Ovary (tissue), 9 donors: ENCODE measurements around the gene IL21R. TPM values are rescaled to one million over a fixed set of nuclear protein-coding genes. Genes with fewer than 3 reads are reported as not detected.

Experiments used
- DNase-seq, 5 donors: peaks; one replicate each; pipeline ENCODE4 v3.0.0-alpha.2; 2019 to 2020
- H3K27ac ChIP-seq, 2 donors: fragments of 200-600 bp; one replicate each; pipeline versions ENCODE4 v1.5.1 to v1.8.0; 2019 to 2022
- H3K27me3 ChIP-seq: fragments of 200-600 bp; one replicate; pipeline ENCODE4 v1.8.0; 2022
- H3K36me3 ChIP-seq: fragments of 200-600 bp; sonication (generic); one replicate; pipeline ENCODE4 v1.5.1; 2019
- H3K4me1 ChIP-seq: one replicate; pipeline ENCODE4 v1.8.1; 2013; ENCODE audit warnings: mild to moderate bottlenecking, moderate library complexity; ENCODE audit not compliant: insufficient read depth
- H3K4me3 ChIP-seq: fragments of 200-600 bp; sonication (generic); one replicate; pipeline ENCODE4 v1.5.1; 2017
- H3K9me3 ChIP-seq, 2 donors: fragments of 200-600 bp in 1 of 2; sonication (generic) in 1 of 2; one replicate each; pipeline versions ENCODE4 v1.5.1 to v1.8.1; 2013 to 2019; ENCODE audit warnings: mild to moderate bottlenecking in 1 of 2, moderate library complexity in 1 of 2
- CTCF ChIP-seq, 3 donors: fragments of 450-650 bp in 2 of 3; fragments of 200-600 bp in 1 of 3; IDR thresholded peaks; one replicate each; pipeline versions ENCODE4 v1.5.1 to v1.8.0; 2016 to 2022; ENCODE audit warnings: antibody characterized with exemption in 3 of 3, mild to moderate bottlenecking in 1 of 3
- EP300 ChIP-seq: sonication (generic); formaldehyde crosslinking; IDR thresholded peaks from one replicate; pipeline ENCODE4 v1.6.1; 2017; ENCODE audit warnings: antibody characterized with exemption
- POLR2A ChIP-seq: fragments of 450-650 bp; IDR thresholded peaks from one replicate; pipeline ENCODE4 v1.6.1; 2017; ENCODE audit warnings: antibody characterized with exemption, mild to moderate bottlenecking, moderate library complexity
- WGBS, 3 donors: extraction: QIAGEN DNeasy Blood & Tissue Kit in 1 of 3; methylation state at CpG; one replicate each; pipeline versions ENCODE4 v1.1.5 to v1.1.7; 2013 to 2017; 5-methylcytosine and 5-hydroxymethylcytosine counted together
- intact Hi-C, 4 donors: fragments of 100-400 bp; cut with DNase I; formaldehyde crosslinking; loops; one replicate each; pipeline versions ENCODE4 v1.11.0 to v1.15.1; 2022 to 2023
- polyA plus RNA-seq, 2 donors: library from polyadenylated mRNA; stranded (reverse); fragments of 200-250 nt in 1 of 2; fragments of 350-450 nt in 1 of 2; fragmentation: Illumina TruSeq in 1 of 2; extraction: RNeasy Lipid Tissue Mini Kit (QIAGEN cat#74804) in 1 of 2; gene quantifications; one replicate each; pipeline ENCODE4 v1.2.3, GENCODE V29; 2013 to 2014
- total RNA-seq, 7 donors: library from RNA; depleted of rRNA in 2 of 7; stranded (reverse); fragments of >200 nt in 2 of 7; fragmentation: NEBNext Ultra II Directional in 3 of 7; extraction: Animal tissue kit (Norgen Biotek cat#: 25700) in 3 of 7; gene quantifications; one replicate each; pipeline versions ENCODE4 v1.1.0 to v1.2.4, GENCODE V29; 2016 to 2023
- donor health status: DM: no; HTN: no; CAD: no; lungs with moderate emphysema.
- donor health status: DM: no; HTN: no; CAD: no.
- donor health status: Bipolar disorder and iron deficiency.
- donor health status: DM: yes; HTN: yes; CAD: no.
- donor health status: DM: no; HTN: no; CAD: no.
- donor health status: DM: yes; HTN: yes; CAD: no.

IL21R gene
- total and polyA plus RNA-seq, 9 donors = 0.01 to 1.00 (median 0.23) TPM; not detected in 2

GRCh38 chr16:27445502-27446175, 43.7 kb downstream of the IL21R start:
- H3K4me3 ChIP-seq = no peak overlapping the region
- no peak for DNase-seq
- H3K27me3 ChIP-seq = no peaks in the 10 kb centered on the region
- H3K4me1 ChIP-seq = no peaks in the 10 kb centered on the region
- peaks cover 0 to 5% of the 10 kb centered on the region in 2 donors for H3K9me3 ChIP-seq
- intact Hi-C loops = no loop called here
- 87 to 94% (median 89%) methylated on average over 12 of the region's 12 CpGs for WGBS, 3 donors
- H3K36me3 ChIP-seq = no peaks in the 10 kb centered on the region
- H3K27ac ChIP-seq = no peak overlapping the region
- no peak for TF ChIP-seq CTCF (IDR thresholded peaks at IDR 0.05)

GRCh38 chr16:27446721-27447120, 44.7 kb downstream of the IL21R start:
- Histone ChIP-seq H3K4me1 (no peaks in the 10 kb centered on the region), H3K36me3 (no peaks in the 10 kb centered on the region), H3K9me3 (peaks cover 0 to 5% of the 10 kb centered on the region in 2 donors), H3K4me3 (no peak overlapping the region), H3K27me3 (no peaks in the 10 kb centered on the region), H3K27ac (no peak overlapping the region)
- 83 to 89% (median 84%) methylated on average over 4 of the region's 4 CpGs for WGBS, 3 donors
- DNase-seq = no peak
- TF ChIP-seq CTCF (IDR thresholded peaks at IDR 0.05) (no peak), POLR2A (no peak)
- intact Hi-C loops = no loop called here

GRCh38 chr16:27447301-27447700, 45.3 kb downstream of the IL21R start:
- intact Hi-C loops = no loop called here
- no peak overlapping the region for H3K27ac ChIP-seq
- TF ChIP-seq EP300 = no peak
- no peak for TF ChIP-seq CTCF (IDR thresholded peaks at IDR 0.05)
- no peak for TF ChIP-seq POLR2A
- H3K27me3 ChIP-seq = no peaks in the 10 kb centered on the region
- no peaks in the 10 kb centered on the region for H3K4me1 ChIP-seq
- no peak overlapping the region for H3K4me3 ChIP-seq
- H3K36me3 ChIP-seq = no peaks in the 10 kb centered on the region
- peaks cover 0 to 5% of the 10 kb centered on the region in 2 donors for H3K9me3 ChIP-seq
- WGBS, 3 donors = 81 to 95% (median 91%) methylated on average over 5 of the region's 5 CpGs
- DNase-seq = no peak

GRCh38 chr16:27448532-27449433, 46.8 kb downstream of the IL21R start:
- no peak overlapping the region for H3K4me3 ChIP-seq
- H3K9me3 ChIP-seq = peaks cover 0 to 5% of the 10 kb centered on the region in 2 donors
- H3K27ac ChIP-seq = no peak overlapping the region
- DNase-seq = no peak
- intact Hi-C loops = no loop called here
- no peaks in the 10 kb centered on the region for H3K36me3 ChIP-seq
- TF ChIP-seq POLR2A = no peak
- TF ChIP-seq CTCF (IDR thresholded peaks at IDR 0.05) = no peak
- no peak for TF ChIP-seq EP300
- WGBS, 3 donors = 75 to 89% (median 76%) methylated on average over 12 to 19 of the region's 19 CpGs
- no peaks in the 10 kb centered on the region for H3K27me3 ChIP-seq
- H3K4me1 ChIP-seq = no peaks in the 10 kb centered on the region
